ENCODE measurements around the gene RPL38. TPM values are rescaled to one million over a fixed set of nuclear protein-coding genes. Genes with fewer than 3 reads are reported as not detected.

The RPL38 gene
- total RNA-seq, 3 donors from 2014 or later: 304 to 570 (median 471) TPM

GRCh38 chr17:74212209-74212912, 8.9 kb downstream of the RPL38 start:
- no peak for TF ChIP-seq POLR2A (IDR thresholded peaks at IDR 0.05)
- TF ChIP-seq CTCF (IDR thresholded peaks at IDR 0.05): no peak
- no peak for TF ChIP-seq POLR2AphosphoS5 (IDR thresholded peaks at IDR 0.05)
- no peaks in the 10 kb centered on the region for H3K27me3 ChIP-seq
- H3K4me3 ChIP-seq: peak overlapping the region; percentile 45 to 75 (median 62)
- intact Hi-C loops (cut with DNase I; ENCODE audit: low total_unique reads): no loop called here
- no peak for DNase-seq (ENCODE audit: low spot score in 2 of 2)
- peak overlapping the region; percentile 78 to 82 for H3K27ac ChIP-seq
- no peaks in the 10 kb centered on the region for H3K36me3 ChIP-seq
- peaks cover 4 to 17% of the 10 kb centered on the region in 2 donors for H3K4me1 ChIP-seq
- no peaks in the 10 kb centered on the region for H3K9me3 ChIP-seq

- H3K27ac ChIP-seq: peak within 1 kb of the TSS; percentile 78 to 82
- intact Hi-C loops (cut with DNase I; ENCODE audit: low total_unique reads): no loop called here
- H3K4me1 ChIP-seq: peaks cover 4 to 17% of the 10 kb centered on the region in 2 donors
Measured at GRCh38 chr17:74212913-74213791, 9.7 kb downstream of the RPL38 start, which contains the start of gene TTYH2. Gene TTYH2 (plus strand): TSS chr17:74213571. CDS start chr17:74213588, 17 bp downstream.

GRCh38 chr17:74213861-74214391, 10.4 kb downstream of the RPL38 start:
- intact Hi-C loops (cut with DNase I; ENCODE audit: low total_unique reads): no loop called here
- no peak for DNase-seq (ENCODE audit: low spot score in 2 of 2)
- H3K36me3 ChIP-seq: no peaks in the 10 kb centered on the region
- H3K27me3 ChIP-seq: no peaks in the 10 kb centered on the region
- H3K4me1 ChIP-seq: peaks cover 4 to 17% of the 10 kb centered on the region in 2 donors
- TF ChIP-seq POLR2AphosphoS5 (IDR thresholded peaks at IDR 0.05): no peak
- no peak for TF ChIP-seq CTCF (IDR thresholded peaks at IDR 0.05)
- no peak for TF ChIP-seq POLR2A (IDR thresholded peaks at IDR 0.05)
- H3K4me3 ChIP-seq: peak overlapping the region; percentile 45 to 75 (median 62)
- no peaks in the 10 kb centered on the region for H3K9me3 ChIP-seq
- H3K27ac ChIP-seq: peak overlapping the region; percentile 25 to 70

More at GRCh38 chr17:74212913-74213791, 9.7 kb downstream of the RPL38 start, which contains the start of gene TTYH2:
- peak in 2 of 3 donors; percentile 29 to 31 for TF ChIP-seq CTCF (IDR thresholded peaks at IDR 0.05)
- no peak for TF ChIP-seq POLR2A (IDR thresholded peaks at IDR 0.05)
- TF ChIP-seq POLR2AphosphoS5 (IDR thresholded peaks at IDR 0.05): peak in 1 of 3 donors; percentile 27
- no peaks in the 10 kb centered on the region for H3K27me3 ChIP-seq
- no peaks in the 10 kb centered on the region for H3K36me3 ChIP-seq
- H3K4me3 ChIP-seq: peak within 1 kb of the TSS; percentile 45 to 75 (median 62)
- DNase-seq (ENCODE audit: low spot score in 2 of 2): peak; percentile 82 to 85
- H3K9me3 ChIP-seq: no peaks in the 10 kb centered on the region

- Histone ChIP-seq H3K9me3 (no peaks in the 10 kb centered on the region), H3K27ac (peak overlapping the region in 1 of 2 donors; percentile 70), H3K4me1 (peaks cover 4 to 17% of the 10 kb centered on the region in 2 donors), H3K36me3 (no peaks in the 10 kb centered on the region), H3K4me3 (peak overlapping the region; percentile 45 to 75 (median 62)), H3K27me3 (no peaks in the 10 kb centered on the region)
- intact Hi-C loops (cut with DNase I; ENCODE audit: low total_unique reads): no loop called here
- TF ChIP-seq POLR2AphosphoS5 (IDR thresholded peaks at IDR 0.05) (no peak), CTCF (IDR thresholded peaks at IDR 0.05) (no peak), POLR2A (IDR thresholded peaks at IDR 0.05) (no peak)
- no peak for DNase-seq (ENCODE audit: low spot score in 2 of 2)
Measured at GRCh38 chr17:74214484-74215341, 11.2 kb downstream of the RPL38 start.
